HepG2 (cell line): ENCODE measurements around the gene ZFP90. TPM values are rescaled to one million over a fixed set of nuclear protein-coding genes. Genes with fewer than 3 reads are reported as not detected.

Experiments
- ATF4 ChIP-seq, 2 experiments: fragments of 450-650 bp in 1 of 2; sonication (generic) in 1 of 2; formaldehyde crosslinking; IDR thresholded peaks; 2 replicates each; pipeline versions ENCODE4 v1.5.0 to v1.8.0; 2020 to 2022; ENCODE audit warnings: mild to moderate bottlenecking in 1 of 2, missing genetic modification reagents in 1 of 2
- DZIP1 ChIP-seq: sonication (generic); formaldehyde crosslinking; IDR thresholded peaks from 2 replicates; pipeline ENCODE4 v1.5.0; 2020; ENCODE audit warnings: mild to moderate bottlenecking, missing genetic modification reagents
- EED ChIP-seq: sonication (generic); formaldehyde crosslinking; IDR thresholded peaks from 2 replicates; pipeline ENCODE4 v1.5.0; 2020; ENCODE audit warnings: mild to moderate bottlenecking, missing genetic modification reagents
- FOXC1 ChIP-seq: sonication (generic); formaldehyde crosslinking; IDR thresholded peaks from 2 replicates; pipeline ENCODE4 v1.8.0; 2022; ENCODE audit warnings: mild to moderate bottlenecking, missing genetic modification reagents, borderline replicate concordance
- HMGXB3 ChIP-seq: sonication (generic); formaldehyde crosslinking; IDR thresholded peaks from 2 replicates; pipeline ENCODE4 v1.4.0; 2020; ENCODE audit warnings: missing genetic modification reagents, borderline replicate concordance
- KDM3A ChIP-seq: IDR thresholded peaks from 2 replicates; pipeline ENCODE4 v1.6.1; 2018; ENCODE audit warnings: low read depth, missing compliant biosample characterization
- MIER2 ChIP-seq: IDR thresholded peaks from 2 replicates; pipeline ENCODE4 v1.6.1; 2016; ENCODE audit warnings: missing biosample characterization, missing genetic modification reagents
- MTA1 ChIP-seq: sonication (generic); formaldehyde crosslinking; IDR thresholded peaks from 2 replicates; pipeline ENCODE4 v1.4.0; 2020; ENCODE audit warnings: missing genetic modification reagents, mild to moderate bottlenecking, borderline replicate concordance
- TBX2 ChIP-seq: sonication (generic); formaldehyde crosslinking; IDR thresholded peaks from 2 replicates; pipeline ENCODE4 v1.5.0; 2020; ENCODE audit warnings: missing genetic modification reagents, mild to moderate bottlenecking, borderline replicate concordance
- TOPORS ChIP-seq: sonication (generic); formaldehyde crosslinking; IDR thresholded peaks from 2 replicates; pipeline ENCODE4 v1.8.0; 2023; ENCODE audit warnings: mild to moderate bottlenecking, missing genetic modification reagents
- ZBTB42 ChIP-seq: sonication (generic); formaldehyde crosslinking; IDR thresholded peaks from 2 replicates; pipeline ENCODE4 v1.5.0; 2020; ENCODE audit warnings: mild to moderate bottlenecking, missing genetic modification reagents
- ZNF280D ChIP-seq: sonication (generic); formaldehyde crosslinking; IDR thresholded peaks from 2 replicates; pipeline ENCODE4 v1.5.1; 2020; ENCODE audit warnings: mild to moderate bottlenecking, missing genetic modification reagents
- ZNF501 ChIP-seq: sonication (generic); formaldehyde crosslinking; IDR thresholded peaks from 2 replicates; pipeline ENCODE4 v1.5.1; 2020; ENCODE audit warnings: mild to moderate bottlenecking, moderate library complexity, missing genetic modification reagents
- ZSCAN25 ChIP-seq: sonication (generic); formaldehyde crosslinking; IDR thresholded peaks from 2 replicates; pipeline ENCODE4 v1.8.0; 2022; ENCODE audit warnings: mild to moderate bottlenecking, missing genetic modification reagents
- ZUFSP ChIP-seq: sonication (generic); formaldehyde crosslinking; IDR thresholded peaks from 2 replicates; pipeline ENCODE4 v1.9.0; 2021; ENCODE audit warnings: missing genetic modification reagents, mild to moderate bottlenecking, borderline replicate concordance
- polyA plus RNA-seq, 8 experiments: library from polyadenylated mRNA; depleted of rRNA in 3 of 8; stranded (reverse) in 7 of 8; unstranded in 1 of 8; fragments of >200 nt; fragmentation: Illumina TruSeq in 4 of 8; extraction: Trizol in 4 of 8; gene quantifications; 2 replicates each; pipeline versions ENCODE4 v1.2.1 to v1.2.3, GENCODE V29; 2011 to 2016; ENCODE audit warnings: low read depth in 4 of 8, missing spikeins in 1 of 8, mixed read lengths in 1 of 8; ENCODE audit not compliant: insufficient read depth in 1 of 8
- total RNA-seq, 5 experiments: library from RNA; depleted of rRNA; stranded (reverse); fragments of >200 nt; fragmentation: Illumina TruSeq; extraction: Trizol; gene quantifications; 2 replicates each; pipeline ENCODE4 v1.2.3, GENCODE V29; 2016; ENCODE audit warnings: low read depth in 1 of 5

The ZFP90 gene
- total and polyA plus RNA-seq, 2 of the 13 experiments (the other 11 are each of a cell fraction or from before 2014, with no cell fraction given), result 17.6 to 18.9 TPM

GRCh38 chr16:68526143-68526781 is 12.8 kb upstream of the ZFP90 start (continued):
- TF ChIP-seq ZUFSP (CRISPR knock-in tag), result no peak
- TF ChIP-seq ZNF501 (CRISPR knock-in tag), result no peak
- TF ChIP-seq MIER2 (CRISPR knock-in tag), result no peak
- no peak for TF ChIP-seq ZBTB42 (CRISPR knock-in tag)
- TF ChIP-seq ZSCAN25 (CRISPR knock-in tag), result peak; percentile 73
- TF ChIP-seq TBX2 (CRISPR knock-in tag), result no peak
- no peak for TF ChIP-seq EED
- no peak for TF ChIP-seq HMGXB3 (CRISPR knock-in tag)
- TF ChIP-seq ATF4 (CRISPR knock-in tag; IDR thresholded peaks at IDR 0.05), result no peak
- TF ChIP-seq DZIP1 (CRISPR knock-in tag), result no peak
- no peak for TF ChIP-seq ZNF280D (CRISPR knock-in tag)
- TF ChIP-seq FOXC1 (CRISPR knock-in tag), result no peak
- TF ChIP-seq MTA1, result no peak
- TF ChIP-seq TOPORS, result no peak
- TF ChIP-seq KDM3A (CRISPR knock-in tag), result no peak
